Measurements from ENCODE around the gene SLC39A10.
"Not testable (repeated sequence)": the region's sequence is repeated elsewhere in the genome, so short reads cannot be mapped to it uniquely, and the experiment has no call there.

The SLC39A10 gene

DNA sequence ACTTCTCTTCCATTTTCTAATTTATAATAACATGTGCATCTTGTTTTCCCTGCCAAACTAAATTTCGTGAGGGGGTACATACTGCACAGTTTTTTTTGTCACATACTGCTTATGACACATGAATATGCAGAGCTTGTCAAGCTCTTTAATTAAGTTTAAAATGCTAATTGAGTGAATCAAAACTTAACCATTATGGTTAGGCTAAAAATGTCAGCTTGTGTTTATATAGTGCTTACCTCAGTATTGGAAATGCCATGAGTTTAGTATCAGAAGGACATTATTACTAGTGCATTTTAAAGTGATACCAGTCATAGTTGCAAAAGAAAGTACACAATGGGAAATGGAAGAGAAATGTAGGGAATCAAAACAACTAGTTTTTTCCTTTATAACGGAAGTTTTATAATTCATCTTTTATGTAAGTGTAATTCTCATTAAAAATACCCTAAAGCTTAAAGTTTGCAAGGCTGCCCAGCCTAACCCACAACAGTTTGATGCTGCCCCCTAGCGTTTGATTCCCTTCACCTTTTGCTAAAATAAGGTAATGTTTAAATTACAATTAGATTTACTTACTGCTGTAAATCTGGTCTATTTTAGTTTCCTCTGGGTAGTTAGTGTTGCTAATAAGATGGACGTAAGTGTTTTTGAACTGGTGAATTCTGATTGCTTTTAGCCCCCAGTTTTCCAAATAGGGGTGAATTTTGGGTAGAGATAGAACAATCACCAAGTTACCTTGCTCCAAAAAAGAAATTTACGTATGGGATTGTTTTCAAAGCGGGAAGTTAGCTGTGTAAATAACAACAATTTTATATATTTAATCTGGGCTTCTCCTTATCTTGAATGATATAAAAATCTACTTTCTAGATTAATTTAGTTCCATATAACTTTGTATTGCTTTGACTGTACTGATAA lies 3.2 kb downstream of the SLC39A10 start:
- peak overlapping the region; percentile 75 for H3K27ac ChIP-seq (ENCODE audit: low read length)
- H3K9ac ChIP-seq (ENCODE audit: low read length) = peak overlapping the region; percentile 93
- TF ChIP-seq, protein P1, sequence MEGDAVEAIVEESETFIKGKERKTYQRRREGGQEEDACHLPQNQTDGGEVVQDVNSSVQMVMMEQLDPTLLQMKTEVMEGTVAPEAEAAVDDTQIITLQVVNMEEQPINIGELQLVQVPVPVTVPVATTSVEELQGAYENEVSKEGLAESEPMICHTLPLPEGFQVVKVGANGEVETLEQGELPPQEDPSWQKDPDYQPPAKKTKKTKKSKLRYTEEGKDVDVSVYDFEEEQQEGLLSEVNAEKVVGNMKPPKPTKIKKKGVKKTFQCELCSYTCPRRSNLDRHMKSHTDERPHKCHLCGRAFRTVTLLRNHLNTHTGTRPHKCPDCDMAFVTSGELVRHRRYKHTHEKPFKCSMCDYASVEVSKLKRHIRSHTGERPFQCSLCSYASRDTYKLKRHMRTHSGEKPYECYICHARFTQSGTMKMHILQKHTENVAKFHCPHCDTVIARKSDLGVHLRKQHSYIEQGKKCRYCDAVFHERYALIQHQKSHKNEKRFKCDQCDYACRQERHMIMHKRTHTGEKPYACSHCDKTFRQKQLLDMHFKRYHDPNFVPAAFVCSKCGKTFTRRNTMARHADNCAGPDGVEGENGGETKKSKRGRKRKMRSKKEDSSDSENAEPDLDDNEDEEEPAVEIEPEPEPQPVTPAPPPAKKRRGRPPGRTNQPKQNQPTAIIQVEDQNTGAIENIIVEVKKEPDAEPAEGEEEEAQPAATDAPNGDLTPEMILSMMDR (IDR thresholded peaks at IDR 0.05; ENCODE audit: low read depth, low read length) = peak; percentile 91
- no peak for TF ChIP-seq EZH2phosphoT487 (IDR thresholded peaks at IDR 0.05; ENCODE audit: low read depth)
- H3K36me3 ChIP-seq (replicated peaks; ENCODE audit: low read depth, low read length) = peaks cover 9% of the 10 kb centered on the region
- peak overlapping the region; percentile 96 for H3K4me2 ChIP-seq (ENCODE audit: low read length)
- H3K79me2 ChIP-seq (ENCODE audit: low read length) = peaks cover 49% of the 10 kb centered on the region
- H3K27me3 ChIP-seq (ENCODE audit: low read depth, low read length) = no peaks in the 10 kb centered on the region
- H3K4me3 ChIP-seq (ENCODE audit: low read length) = peak overlapping the region; percentile 85
- H4K20me1 ChIP-seq (ENCODE audit: insufficient read depth, low read length) = peaks cover 26% of the 10 kb centered on the region
- no peaks in the 10 kb centered on the region for H3K9me3 ChIP-seq (ENCODE audit: insufficient read depth, low read length)
- peaks cover 36% of the 10 kb centered on the region for H3K4me1 ChIP-seq (ENCODE audit: low read length)
- no peak overlapping the region for H2AFZ ChIP-seq (ENCODE audit: low read depth, low read length)

DNA sequence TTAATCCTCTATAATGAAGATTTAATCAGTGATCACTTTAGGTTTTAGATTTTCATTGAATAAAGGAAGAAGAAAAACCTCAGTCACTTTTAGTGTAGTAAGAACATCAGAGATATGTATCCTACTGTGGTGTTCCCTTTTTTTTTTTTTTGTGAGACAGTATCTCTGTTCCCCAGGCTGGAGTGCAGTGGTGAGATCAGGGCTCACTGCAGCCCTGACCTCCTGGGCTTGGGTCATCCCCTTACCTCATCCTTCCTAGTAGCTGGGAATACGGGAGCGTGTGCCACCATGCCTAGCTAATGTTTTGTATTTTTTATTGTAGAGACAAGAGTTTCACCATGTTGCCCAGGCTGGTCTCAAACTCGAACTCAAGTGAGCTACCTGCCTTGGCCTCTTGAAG lies 5.1 kb downstream of the SLC39A10 start:
- no peaks in the 10 kb centered on the region for H3K27me3 ChIP-seq (ENCODE audit: low read depth, low read length)
- H3K4me2 ChIP-seq (ENCODE audit: low read length) = no peak overlapping the region
- TF ChIP-seq, protein P1 (IDR thresholded peaks at IDR 0.05; ENCODE audit: low read depth, low read length) = no peak
- TF ChIP-seq EZH2phosphoT487 (IDR thresholded peaks at IDR 0.05; ENCODE audit: low read depth) = no peak
- H3K9me3 ChIP-seq (ENCODE audit: insufficient read depth, low read length) = no peaks in the 10 kb centered on the region
- H3K4me3 ChIP-seq (ENCODE audit: low read length) = no peak overlapping the region
- H3K9ac ChIP-seq (ENCODE audit: low read length) = no peak overlapping the region
- no peak overlapping the region for H2AFZ ChIP-seq (ENCODE audit: low read depth, low read length)
- H3K36me3 ChIP-seq (replicated peaks; ENCODE audit: low read depth, low read length) = peaks cover 9% of the 10 kb centered on the region
- H3K27ac ChIP-seq (ENCODE audit: low read length) = no peak overlapping the region
- peaks cover 26% of the 10 kb centered on the region for H4K20me1 ChIP-seq (ENCODE audit: insufficient read depth, low read length)
- peaks cover 57% of the 10 kb centered on the region for H3K79me2 ChIP-seq (ENCODE audit: low read length)
- peaks cover 31% of the 10 kb centered on the region for H3K4me1 ChIP-seq (ENCODE audit: low read length)

DNA sequence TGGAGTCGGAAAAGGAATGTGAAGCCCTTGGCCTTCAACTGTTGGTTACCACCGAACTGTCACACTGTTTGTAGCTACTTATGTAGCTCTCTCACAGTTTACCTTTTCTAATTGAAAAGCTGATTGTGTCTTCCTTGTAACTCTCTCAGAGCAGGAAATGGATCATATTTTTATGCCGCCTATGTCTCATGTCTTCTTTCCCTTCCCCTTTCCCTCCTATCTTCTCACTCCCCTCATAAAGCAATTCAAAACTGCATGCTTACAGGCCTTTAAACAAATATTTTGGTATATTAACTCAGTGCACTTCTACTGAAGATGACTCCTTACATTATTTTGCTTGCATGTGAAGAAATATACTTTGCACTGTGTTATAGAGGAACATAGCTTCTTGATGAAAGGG lies 6.0 kb downstream of the SLC39A10 start:
- no peak overlapping the region for H3K27ac ChIP-seq (ENCODE audit: low read length)
- H3K9ac ChIP-seq (ENCODE audit: low read length) = no peak overlapping the region
- no peak overlapping the region for H3K4me3 ChIP-seq (ENCODE audit: low read length)
- H3K4me2 ChIP-seq (ENCODE audit: low read length) = no peak overlapping the region
- peaks cover 31% of the 10 kb centered on the region for H3K4me1 ChIP-seq (ENCODE audit: low read length)
- H4K20me1 ChIP-seq (ENCODE audit: insufficient read depth, low read length) = peaks cover 26% of the 10 kb centered on the region
- no peaks in the 10 kb centered on the region for H3K9me3 ChIP-seq (ENCODE audit: insufficient read depth, low read length)
- H3K27me3 ChIP-seq (ENCODE audit: low read depth, low read length) = no peaks in the 10 kb centered on the region
- H2AFZ ChIP-seq (ENCODE audit: low read depth, low read length) = no peak overlapping the region
- peaks cover 9% of the 10 kb centered on the region for H3K36me3 ChIP-seq (replicated peaks; ENCODE audit: low read depth, low read length)
- no peak for TF ChIP-seq EZH2phosphoT487 (IDR thresholded peaks at IDR 0.05; ENCODE audit: low read depth)
- TF ChIP-seq, protein P1 (IDR thresholded peaks at IDR 0.05; ENCODE audit: low read depth, low read length) = no peak
- peaks cover 48% of the 10 kb centered on the region for H3K79me2 ChIP-seq (ENCODE audit: low read length)

DNA sequence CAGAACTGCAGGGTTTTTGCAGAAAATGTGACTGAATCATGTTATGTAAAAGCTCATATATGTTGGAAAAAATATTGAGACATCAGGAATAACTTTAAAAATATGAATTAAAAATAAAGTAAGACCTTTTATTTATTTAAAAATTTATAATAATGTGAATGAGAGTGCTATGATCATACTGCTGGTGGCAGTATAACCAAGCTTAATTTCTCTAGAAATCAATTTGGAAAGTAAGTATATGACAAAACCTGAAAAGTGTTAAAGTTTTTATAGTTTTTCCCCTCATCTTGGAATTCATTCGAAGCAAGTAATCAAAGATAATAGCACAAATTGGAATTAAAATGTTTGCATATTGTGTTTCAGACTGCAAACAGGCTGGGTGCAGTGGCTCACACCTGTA lies 7.5 kb downstream of the SLC39A10 start:
- no peak overlapping the region for H2AFZ ChIP-seq (ENCODE audit: low read depth, low read length)
- H3K9me3 ChIP-seq (ENCODE audit: insufficient read depth, low read length) = no peaks in the 10 kb centered on the region
- no peak overlapping the region for H3K9ac ChIP-seq (ENCODE audit: low read length)
- H3K36me3 ChIP-seq (replicated peaks; ENCODE audit: low read depth, low read length) = no peaks in the 10 kb centered on the region
- no peak overlapping the region for H3K4me3 ChIP-seq (ENCODE audit: low read length)
- peaks cover 18% of the 10 kb centered on the region for H3K4me1 ChIP-seq (ENCODE audit: low read length)
- H4K20me1 ChIP-seq (ENCODE audit: insufficient read depth, low read length) = peaks cover 13% of the 10 kb centered on the region
- H3K27ac ChIP-seq (ENCODE audit: low read length) = no peak overlapping the region
- peaks cover 33% of the 10 kb centered on the region for H3K79me2 ChIP-seq (ENCODE audit: low read length)
- no peak for TF ChIP-seq EZH2phosphoT487 (IDR thresholded peaks at IDR 0.05; ENCODE audit: low read depth)
- TF ChIP-seq, protein P1 (IDR thresholded peaks at IDR 0.05; ENCODE audit: low read depth, low read length) = 0 out of 2 replicates have a peak, but pooled peaks have one; percentile 15
- H3K4me2 ChIP-seq (ENCODE audit: low read length) = no peak overlapping the region
- no peaks in the 10 kb centered on the region for H3K27me3 ChIP-seq (ENCODE audit: low read depth, low read length)

DNA sequence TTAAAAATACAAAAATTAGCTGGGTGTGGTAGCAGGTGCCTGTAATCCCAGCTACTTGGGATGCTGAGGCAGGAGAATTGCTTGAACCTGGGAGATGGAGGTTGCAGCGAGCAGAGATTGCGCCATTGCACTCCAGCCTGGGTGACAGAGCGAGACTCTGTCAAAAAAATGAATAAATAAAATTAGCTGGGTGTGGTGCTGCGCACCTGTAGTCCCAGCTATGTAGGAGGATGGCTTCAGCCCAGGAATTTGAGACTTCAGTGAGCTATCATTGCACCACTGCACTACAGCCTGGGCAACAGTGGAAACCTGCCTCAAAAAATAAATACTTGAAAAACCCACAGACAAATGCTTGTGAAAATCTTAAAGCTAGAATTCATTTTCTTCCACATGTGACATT lies 8.1 kb downstream of the SLC39A10 start:
- not testable (repeated sequence) for H4K20me1 ChIP-seq (ENCODE audit: insufficient read depth, low read length); H3K9ac ChIP-seq (ENCODE audit: low read length); H3K4me2 ChIP-seq (ENCODE audit: low read length); H2AFZ ChIP-seq (ENCODE audit: low read depth, low read length); H3K9me3 ChIP-seq (ENCODE audit: insufficient read depth, low read length); H3K36me3 ChIP-seq (replicated peaks; ENCODE audit: low read depth, low read length); H3K4me3 ChIP-seq (ENCODE audit: low read length); H3K27ac ChIP-seq (ENCODE audit: low read length); H3K27me3 ChIP-seq (ENCODE audit: low read depth, low read length)
- H3K4me1 ChIP-seq (ENCODE audit: low read length) = peaks cover 12% of the 10 kb centered on the region
- peaks cover 27% of the 10 kb centered on the region for H3K79me2 ChIP-seq (ENCODE audit: low read length)

All from OCI-LY3 (cell line).